Lower leg skin (tissue), 3 donors: Measurements from ENCODE around the gene SANBR.

Experiments
- POLR2A ChIP-seq, 2 donors: fragments of 450-650 bp; IDR thresholded peaks; one replicate each; pipeline ENCODE4 v1.6.1; 2016 to 2017; ENCODE audit warnings: antibody characterized with exemption in 2 of 2, mild to moderate bottlenecking in 1 of 2, moderate library complexity in 1 of 2
- TF ChIP-seq, protein P1 (sequence below), 3 donors: fragments of 450-650 bp; IDR thresholded peaks; one replicate each; pipeline ENCODE4 v1.5.1; 2016; ENCODE audit warnings: antibody characterized with exemption in 3 of 3, mild to moderate bottlenecking in 3 of 3, moderate library complexity in 2 of 3

DNA sequence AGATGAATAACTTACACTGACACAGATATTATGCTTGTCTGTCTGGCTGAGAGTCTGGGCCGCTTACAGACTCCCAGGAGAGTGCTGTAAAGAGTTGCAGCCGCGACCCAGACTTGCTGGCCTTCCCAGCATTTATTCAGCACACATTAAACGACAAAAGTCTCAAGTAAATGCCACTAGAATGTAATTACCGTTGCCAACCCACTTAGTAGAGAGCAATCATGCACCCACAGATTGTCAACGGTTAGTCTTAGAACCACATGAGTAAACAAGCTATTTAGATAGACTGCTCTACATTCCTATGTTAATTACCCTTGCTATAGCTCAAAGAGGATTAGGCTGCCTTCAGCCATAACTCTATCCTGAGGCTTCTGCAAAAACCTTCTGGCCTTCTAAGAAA is 48.5 kb downstream of the SANBR start:
- TF ChIP-seq, protein P1, sequence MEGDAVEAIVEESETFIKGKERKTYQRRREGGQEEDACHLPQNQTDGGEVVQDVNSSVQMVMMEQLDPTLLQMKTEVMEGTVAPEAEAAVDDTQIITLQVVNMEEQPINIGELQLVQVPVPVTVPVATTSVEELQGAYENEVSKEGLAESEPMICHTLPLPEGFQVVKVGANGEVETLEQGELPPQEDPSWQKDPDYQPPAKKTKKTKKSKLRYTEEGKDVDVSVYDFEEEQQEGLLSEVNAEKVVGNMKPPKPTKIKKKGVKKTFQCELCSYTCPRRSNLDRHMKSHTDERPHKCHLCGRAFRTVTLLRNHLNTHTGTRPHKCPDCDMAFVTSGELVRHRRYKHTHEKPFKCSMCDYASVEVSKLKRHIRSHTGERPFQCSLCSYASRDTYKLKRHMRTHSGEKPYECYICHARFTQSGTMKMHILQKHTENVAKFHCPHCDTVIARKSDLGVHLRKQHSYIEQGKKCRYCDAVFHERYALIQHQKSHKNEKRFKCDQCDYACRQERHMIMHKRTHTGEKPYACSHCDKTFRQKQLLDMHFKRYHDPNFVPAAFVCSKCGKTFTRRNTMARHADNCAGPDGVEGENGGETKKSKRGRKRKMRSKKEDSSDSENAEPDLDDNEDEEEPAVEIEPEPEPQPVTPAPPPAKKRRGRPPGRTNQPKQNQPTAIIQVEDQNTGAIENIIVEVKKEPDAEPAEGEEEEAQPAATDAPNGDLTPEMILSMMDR (IDR thresholded peaks at IDR 0.05) = no peak
- TF ChIP-seq POLR2A (IDR thresholded peaks at IDR 0.05) = no peak
